Measurements from ENCODE around the gene NDRG3. TPM values are rescaled to one million over a fixed set of nuclear protein-coding genes. Genes with fewer than 3 reads are reported as not detected.

NDRG3 gene
- total and polyA plus RNA-seq, 10 of the 15 experiments (the other 5 are each of a cell fraction or from before 2014, with no cell fraction given), result 11.2 to 29.7 (median 14.9) TPM

DNA sequence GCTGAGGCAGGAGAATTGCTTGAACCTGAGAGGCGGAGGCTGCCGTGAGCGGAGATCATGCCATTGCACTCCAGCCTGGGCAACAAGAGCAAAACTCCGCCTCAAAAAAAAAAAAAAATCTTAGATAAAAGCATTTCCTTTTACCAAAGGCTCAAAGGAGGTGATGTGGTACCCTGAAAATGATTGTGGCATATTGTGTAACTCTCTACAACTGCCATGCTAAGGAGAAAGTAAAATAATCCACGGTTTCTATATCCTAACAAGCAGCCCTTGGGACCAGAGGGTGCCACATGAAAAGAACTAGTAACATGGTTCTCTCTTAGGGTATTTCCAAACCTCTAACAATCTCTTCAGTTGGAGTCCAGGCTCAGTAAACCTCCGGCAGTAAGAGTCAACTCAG, 61.1 kb downstream of the NDRG3 start (continued):
- TF ChIP-seq, protein P1, sequence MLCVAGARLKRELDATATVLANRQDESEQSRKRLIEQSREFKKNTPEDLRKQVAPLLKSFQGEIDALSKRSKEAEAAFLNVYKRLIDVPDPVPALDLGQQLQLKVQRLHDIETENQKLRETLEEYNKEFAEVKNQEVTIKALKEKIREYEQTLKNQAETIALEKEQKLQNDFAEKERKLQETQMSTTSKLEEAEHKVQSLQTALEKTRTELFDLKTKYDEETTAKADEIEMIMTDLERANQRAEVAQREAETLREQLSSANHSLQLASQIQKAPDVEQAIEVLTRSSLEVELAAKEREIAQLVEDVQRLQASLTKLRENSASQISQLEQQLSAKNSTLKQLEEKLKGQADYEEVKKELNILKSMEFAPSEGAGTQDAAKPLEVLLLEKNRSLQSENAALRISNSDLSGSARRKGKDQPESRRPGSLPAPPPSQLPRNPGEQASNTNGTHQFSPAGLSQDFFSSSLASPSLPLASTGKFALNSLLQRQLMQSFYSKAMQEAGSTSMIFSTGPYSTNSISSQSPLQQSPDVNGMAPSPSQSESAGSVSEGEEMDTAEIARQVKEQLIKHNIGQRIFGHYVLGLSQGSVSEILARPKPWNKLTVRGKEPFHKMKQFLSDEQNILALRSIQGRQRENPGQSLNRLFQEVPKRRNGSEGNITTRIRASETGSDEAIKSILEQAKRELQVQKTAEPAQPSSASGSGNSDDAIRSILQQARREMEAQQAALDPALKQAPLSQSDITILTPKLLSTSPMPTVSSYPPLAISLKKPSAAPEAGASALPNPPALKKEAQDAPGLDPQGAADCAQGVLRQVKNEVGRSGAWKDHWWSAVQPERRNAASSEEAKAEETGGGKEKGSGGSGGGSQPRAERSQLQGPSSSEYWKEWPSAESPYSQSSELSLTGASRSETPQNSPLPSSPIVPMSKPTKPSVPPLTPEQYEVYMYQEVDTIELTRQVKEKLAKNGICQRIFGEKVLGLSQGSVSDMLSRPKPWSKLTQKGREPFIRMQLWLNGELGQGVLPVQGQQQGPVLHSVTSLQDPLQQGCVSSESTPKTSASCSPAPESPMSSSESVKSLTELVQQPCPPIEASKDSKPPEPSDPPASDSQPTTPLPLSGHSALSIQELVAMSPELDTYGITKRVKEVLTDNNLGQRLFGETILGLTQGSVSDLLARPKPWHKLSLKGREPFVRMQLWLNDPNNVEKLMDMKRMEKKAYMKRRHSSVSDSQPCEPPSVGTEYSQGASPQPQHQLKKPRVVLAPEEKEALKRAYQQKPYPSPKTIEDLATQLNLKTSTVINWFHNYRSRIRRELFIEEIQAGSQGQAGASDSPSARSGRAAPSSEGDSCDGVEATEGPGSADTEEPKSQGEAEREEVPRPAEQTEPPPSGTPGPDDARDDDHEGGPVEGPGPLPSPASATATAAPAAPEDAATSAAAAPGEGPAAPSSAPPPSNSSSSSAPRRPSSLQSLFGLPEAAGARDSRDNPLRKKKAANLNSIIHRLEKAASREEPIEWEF (IDR thresholded peaks at IDR 0.05; ENCODE audit: insufficient replicate concordance, low read depth, low read length), result no peak
- TF ChIP-seq, protein P2, sequence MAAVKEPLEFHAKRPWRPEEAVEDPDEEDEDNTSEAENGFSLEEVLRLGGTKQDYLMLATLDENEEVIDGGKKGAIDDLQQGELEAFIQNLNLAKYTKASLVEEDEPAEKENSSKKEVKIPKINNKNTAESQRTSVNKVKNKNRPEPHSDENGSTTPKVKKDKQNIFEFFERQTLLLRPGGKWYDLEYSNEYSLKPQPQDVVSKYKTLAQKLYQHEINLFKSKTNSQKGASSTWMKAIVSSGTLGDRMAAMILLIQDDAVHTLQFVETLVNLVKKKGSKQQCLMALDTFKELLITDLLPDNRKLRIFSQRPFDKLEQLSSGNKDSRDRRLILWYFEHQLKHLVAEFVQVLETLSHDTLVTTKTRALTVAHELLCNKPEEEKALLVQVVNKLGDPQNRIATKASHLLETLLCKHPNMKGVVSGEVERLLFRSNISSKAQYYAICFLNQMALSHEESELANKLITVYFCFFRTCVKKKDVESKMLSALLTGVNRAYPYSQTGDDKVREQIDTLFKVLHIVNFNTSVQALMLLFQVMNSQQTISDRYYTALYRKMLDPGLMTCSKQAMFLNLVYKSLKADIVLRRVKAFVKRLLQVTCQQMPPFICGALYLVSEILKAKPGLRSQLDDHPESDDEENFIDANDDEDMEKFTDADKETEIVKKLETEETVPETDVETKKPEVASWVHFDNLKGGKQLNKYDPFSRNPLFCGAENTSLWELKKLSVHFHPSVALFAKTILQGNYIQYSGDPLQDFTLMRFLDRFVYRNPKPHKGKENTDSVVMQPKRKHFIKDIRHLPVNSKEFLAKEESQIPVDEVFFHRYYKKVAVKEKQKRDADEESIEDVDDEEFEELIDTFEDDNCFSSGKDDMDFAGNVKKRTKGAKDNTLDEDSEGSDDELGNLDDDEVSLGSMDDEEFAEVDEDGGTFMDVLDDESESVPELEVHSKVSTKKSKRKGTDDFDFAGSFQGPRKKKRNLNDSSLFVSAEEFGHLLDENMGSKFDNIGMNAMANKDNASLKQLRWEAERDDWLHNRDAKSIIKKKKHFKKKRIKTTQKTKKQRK (IDR thresholded peaks at IDR 0.05; ENCODE audit: low read depth, low read length), result no peak
- TF ChIP-seq MEF2A (IDR thresholded peaks at IDR 0.05; ENCODE audit: insufficient read depth, low read depth, low read length) (no peak), PAX8 (IDR thresholded peaks at IDR 0.05) (no peak), POLR2AphosphoS5 (IDR thresholded peaks at IDR 0.05; ENCODE audit: low read length) (no peak), SMC3 (IDR thresholded peaks at IDR 0.05; ENCODE audit: borderline replicate concordance, low read length) (no peak), SUPT20H (IDR thresholded peaks at IDR 0.05; ENCODE audit: borderline replicate concordance, control insufficient read depth, low read depth, low read length) (no peak)
